Activated CD8-positive, alpha-beta memory T cell treated with anti-CD3 and anti-CD28 coated beads, Interleukin-2, amount 50 U/mL, for 1 hour (primary cell): ENCODE measurements around the gene ARL4D.
"Not testable (repeated sequence)": the region's sequence is repeated elsewhere in the genome, so short reads cannot be mapped to it uniquely, and the experiment has no call there.

Experiments
- DNase-seq: peaks from one replicate; pipeline ENCODE4 v3.0.0-alpha.2; 2020; ENCODE audit errors: extremely low read depth

Gene ARL4D, protein sequence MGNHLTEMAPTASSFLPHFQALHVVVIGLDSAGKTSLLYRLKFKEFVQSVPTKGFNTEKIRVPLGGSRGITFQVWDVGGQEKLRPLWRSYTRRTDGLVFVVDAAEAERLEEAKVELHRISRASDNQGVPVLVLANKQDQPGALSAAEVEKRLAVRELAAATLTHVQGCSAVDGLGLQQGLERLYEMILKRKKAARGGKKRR

DNA sequence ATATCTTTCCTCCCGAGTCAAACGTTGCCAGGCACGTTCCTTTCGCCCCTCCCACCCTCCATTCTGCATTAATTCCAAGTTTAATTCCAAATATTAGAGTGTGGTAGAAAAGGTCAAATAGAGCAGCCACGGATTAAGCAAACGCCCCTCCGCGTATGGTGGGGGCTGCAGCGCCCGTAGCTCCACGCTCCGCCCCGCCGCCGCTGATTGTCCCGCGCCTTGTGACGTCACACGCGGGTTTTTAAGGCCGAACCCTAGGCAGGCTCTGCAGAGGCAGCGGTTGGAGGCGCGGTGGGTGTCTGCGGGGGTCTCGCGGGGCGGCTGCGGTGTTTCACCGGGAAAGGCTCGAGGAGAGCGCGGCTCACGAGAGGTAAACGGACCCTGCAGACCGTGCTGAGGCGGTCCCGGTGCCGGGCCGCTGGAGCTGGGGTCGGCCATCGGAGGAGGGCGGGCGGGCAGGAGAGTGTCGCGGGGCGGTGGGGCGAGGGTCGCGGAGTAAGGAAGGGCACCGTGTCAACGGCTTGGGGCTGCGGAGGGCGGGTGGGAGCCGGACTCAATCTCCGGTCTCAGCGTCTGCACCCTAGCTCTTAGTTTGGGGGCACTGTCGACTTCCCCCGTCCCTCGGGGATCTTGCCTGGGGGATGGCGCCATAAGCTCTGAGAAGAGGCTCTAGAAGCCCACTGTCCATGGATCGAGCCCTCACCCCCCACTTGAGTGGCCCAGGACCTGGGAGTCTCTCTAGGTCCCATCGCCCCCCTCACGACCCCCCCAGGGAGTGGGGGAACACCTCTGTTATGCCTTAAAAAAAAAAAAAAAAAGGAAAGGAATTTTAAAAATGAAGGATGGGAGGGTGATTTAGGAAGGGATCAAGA lies at the start of gene ARL4D:
Gene ARL4D (plus strand): TSS at position 270 of the 872 bp plus-strand sequence. CDS start 740 bp downstream, outside the sequence.
- peak; percentile 57 for DNase-seq

DNA sequence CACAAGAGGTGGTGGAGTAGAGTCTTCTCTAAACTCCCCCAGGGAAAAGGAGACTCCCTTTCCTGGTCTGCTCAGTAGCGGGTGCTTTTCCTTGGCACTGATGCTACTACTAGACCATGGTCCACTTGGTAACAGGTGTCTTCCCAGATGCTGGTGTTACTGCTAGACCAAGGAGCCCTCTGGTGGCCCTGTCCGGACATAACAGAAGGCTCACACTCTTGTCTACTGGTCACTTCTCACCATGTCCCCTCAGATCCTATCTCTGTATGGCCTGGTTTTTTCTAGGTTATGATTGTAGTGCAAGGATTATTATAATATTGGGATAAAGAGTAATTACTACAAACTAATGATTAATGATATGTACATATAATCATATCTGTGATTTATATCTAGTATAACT lies 49.7 kb upstream of the ARL4D start:
- no peak for DNase-seq

DNA sequence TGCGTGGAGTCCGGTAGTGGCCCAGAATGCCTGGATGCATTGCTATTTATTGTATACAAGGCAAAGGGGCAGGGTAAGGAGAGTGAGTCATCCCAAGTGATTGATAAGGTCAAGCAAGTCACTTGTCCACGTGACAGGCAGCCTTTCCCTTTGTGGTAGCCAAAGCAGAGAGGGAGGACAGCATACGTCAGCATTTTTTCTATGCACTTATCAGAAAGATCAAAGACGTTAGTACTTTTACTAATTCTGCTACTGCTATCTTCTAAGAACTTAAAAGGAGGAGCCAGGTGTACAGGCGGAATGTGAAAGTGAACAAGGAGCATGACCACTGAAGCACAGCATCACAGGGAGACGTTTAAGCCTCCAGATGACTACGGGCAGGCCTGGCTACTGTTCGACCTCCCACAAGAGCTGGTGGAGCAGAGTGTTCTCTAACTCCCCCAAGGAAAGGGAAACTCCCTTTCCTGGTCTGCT lies 47.9 kb upstream of the ARL4D start:
- no peak for DNase-seq

DNA sequence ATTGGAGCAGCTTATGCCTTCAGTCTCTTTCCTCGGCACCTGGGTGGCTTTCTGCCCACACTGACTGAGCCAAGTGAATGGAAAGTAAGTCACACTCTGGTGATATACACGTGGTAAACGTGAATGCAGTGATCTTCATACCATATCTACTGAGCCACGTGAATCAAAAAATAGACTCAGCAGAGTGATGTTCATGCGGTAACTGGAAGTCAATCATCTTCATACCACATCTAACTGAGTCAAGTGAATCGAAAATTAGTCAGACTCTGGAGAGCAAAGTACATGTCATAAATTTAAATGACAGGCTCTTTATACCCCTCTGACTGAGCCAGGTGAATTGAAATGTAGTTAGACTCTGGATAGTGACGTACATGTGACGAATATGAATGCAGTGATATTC lies 47.1 kb upstream of the ARL4D start:
- no peak for DNase-seq

DNA sequence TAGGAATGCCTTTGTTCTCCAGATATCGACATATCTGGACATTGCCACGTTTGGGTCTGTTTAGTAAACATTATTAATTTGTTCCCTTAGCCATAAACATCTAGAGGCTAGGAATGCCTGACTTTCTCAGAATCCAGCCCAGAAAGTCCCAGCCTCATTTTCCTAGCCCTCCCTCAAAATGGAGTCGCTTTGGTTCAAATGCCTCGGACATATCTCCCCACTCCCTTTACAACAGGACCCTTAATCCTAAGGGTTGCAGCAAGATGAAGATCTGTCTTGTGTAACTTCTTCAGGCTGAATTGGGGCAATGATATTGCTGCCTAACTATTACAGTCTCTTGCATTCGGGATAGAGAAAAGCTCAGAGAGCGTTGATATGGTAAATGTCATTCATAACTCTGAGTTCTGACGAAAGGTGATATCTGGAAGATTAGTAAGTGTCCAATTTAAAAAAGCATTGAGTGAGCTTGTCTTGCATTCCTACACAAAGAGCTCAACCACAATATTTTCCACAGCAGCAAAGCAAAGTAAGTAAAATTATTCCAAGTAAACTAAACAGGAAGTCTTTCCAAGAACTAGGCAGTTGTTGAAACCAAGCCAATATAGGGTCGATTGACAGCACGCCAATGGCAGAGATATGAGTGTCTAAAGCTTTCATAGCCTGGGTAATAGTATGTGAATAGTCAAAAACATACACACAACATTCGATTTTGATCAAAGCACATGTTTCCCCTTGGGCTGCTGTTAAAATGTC lies 46.0 kb upstream of the ARL4D start:
- no peak for DNase-seq

DNA sequence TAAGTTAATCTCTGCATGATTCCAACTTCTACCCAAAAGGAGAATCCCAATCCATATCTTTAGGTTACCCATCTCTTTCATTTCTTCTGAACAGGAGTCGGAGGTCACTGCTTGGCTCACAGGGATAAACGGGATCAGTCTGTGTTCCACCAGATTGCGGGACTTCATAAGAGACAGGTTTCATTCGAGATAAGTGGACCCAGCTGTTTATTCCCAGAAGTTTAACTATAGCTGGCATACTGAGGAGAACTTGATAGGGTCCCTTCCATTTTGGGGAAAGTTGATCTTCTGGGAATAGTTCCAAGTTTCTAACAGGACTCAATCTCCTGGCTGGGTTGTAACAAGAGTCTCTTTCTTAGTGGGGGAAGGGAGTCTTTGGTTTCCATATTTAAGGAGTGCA lies 45.4 kb upstream of the ARL4D start:
- DNase-seq = no peak

DNA sequence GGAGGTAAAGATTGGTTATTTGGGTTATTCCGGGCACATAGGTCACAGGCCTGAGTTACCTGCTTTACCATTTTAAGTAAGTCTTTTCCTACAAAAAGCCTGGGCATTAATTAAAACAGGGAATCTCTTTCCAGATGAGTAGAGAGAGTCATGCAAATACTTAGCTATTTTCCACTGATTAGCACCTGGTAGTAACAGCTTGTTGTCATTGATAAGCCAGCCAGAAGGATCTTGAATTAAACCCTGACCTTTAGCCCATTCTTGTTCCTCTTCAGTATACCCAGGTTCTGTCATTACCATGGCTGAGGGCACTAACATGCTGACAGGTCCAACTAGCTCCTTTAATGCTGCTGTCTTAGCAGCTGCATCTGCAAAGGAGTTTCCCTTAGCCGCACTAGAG lies 44.4 kb upstream of the ARL4D start:
- no peak for DNase-seq

DNA sequence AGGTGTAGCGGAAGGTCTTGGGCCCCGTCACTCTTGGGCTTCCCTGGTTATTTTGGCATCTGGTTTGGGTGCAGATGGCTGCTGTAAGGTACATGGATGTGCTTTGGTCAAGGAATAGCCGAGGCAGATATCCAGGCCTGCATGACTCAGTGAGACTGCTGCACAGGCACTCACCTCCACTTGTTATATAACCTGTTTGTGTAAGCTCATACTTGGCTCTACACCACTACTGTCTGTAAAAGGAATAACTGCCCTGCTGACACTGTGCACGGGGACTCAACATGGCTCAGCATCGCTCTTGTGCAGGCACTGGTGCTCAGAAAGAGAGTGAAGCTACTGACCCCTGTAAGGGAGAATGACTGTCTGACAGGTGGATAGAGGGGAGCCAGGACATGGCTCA lies 42.3 kb upstream of the ARL4D start:
- DNase-seq = no peak

DNA sequence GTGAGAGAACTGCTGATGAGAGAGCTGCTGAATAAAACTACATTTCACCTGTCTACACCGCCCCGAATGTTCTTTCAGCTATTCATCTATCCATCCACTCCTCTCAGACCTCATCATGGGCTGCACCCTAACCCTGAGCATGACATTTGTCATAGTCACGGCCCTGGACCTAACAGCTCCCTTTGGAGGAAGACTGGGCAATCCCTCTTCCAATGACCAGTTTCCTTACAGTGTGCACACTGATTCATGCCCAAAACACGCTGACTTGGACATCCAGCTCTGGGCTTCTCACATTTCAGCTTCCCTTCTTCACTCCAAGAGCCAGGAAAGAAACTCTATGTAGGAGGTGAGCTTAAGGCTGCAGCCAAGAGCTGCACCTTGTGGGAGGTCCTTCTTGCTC lies 41.8 kb upstream of the ARL4D start:
- no peak for DNase-seq

DNA sequence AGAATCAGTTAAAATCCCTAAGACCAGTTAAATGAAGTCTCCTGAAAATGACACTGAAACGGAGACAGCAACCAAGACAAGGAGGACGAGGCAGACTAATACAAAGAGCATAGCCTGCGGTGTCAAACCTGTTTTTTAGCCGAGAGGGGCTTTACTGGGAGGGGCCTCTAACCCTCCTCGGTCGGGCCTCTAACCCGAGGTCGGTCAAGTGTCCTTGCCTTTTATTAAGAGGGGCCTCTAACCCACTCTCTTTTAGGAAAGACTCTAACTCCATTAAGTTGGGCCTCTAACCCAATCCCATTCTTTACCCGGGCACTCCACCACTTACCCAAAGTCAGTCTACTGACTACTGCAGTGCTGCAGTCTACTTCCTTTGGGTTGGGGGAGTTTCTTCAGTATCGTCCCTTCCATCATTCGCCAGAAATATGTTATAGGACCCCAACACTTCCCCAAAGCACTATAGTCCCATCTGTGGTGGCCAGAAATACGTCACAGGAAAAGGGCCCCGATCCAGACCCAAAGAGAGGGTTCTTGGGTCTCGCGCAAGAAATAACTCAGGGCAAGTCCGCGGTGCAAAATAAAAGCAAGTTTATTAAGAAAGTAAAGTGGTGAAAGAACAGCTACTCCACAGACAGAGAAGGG lies 39.2 kb upstream of the ARL4D start:
- no peak for DNase-seq

DNA sequence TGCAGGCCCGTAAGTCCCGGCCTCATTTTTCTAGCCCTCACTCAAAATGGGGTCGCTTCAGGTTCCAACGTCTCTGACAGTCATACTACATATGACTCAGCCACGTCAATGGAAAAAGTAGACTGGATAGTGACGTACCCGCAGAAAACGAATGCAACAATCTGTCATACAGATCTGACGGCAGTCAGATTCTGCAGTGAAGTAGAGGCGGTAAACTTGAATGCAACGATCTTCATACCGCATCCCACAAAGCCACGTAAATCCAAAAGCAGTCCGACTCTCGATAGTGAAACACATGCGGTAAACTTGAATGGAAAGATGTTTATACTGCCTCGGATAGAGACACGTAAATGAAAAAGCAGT lies 38.4 kb upstream of the ARL4D start:
- DNase-seq = peak; percentile 79

DNA sequence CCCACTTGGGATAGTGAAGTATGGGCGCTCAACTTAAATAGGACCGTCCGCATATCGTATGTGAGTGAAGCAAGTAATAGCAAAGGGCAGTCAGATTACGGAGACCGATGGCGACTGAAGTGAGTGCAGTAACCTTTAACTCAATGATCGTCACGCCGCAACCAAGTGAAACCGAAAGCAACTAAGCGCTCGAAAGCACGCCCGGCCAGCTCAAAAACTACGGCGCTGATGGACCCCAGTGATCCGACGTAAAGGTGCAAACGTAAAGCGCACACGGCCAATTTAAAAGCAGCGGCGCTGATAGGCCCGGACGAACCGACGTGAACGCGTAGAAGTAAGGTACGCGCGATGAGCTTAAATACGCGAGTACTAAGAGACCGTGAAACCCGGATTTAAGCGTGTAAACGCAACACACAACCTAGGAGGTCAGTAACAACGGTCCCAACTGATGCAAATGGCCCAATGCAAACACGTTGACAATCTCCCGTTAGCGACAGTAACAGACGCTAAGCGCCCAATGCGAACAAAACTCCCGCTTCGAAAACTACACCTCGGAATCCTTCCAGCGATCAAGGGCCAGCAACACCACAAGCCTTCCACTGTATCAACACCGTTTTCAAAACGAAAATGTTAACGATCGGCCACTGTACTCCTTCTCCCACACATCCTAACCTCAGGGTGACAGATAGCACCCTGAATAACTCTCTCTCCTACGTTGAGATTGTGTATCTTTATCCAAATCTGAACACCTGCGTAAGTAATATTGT lies 37.9 kb upstream of the ARL4D start:
- peak; percentile 96 for DNase-seq

DNA sequence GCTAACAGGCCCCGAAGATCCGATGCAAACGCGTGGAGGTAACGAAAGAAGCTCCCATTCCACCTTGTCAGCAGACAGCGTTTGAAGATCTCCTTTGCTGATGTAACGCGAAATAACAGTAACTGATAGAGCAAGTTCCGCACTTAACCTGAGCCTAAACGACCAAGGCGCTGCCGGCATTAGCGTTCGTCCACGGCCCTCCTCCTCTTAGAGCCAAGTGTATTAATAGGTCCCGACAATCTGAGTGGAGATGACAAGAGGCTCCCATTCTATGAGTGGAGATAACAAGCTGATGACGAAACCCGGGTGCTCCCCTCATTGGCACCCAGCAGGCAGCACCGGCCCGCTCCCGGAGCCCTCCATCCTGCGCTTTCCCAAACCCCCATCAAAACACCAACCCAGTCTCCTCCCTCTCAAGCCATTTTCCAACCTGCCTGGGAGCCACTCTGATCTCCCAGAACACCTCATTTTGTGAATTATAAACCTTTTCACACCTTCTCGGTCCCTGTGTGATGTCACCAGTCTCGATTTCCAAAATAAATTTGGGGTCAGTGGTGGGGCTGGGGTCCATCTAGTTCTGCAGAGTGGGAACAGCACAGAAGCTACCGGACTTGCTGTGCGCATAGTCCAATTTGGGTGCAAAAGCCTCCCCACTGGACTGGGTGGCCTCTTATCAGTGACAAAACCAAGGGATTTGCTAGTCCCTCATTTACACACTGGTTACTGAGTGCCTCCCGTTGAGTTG lies 35.4 kb upstream of the ARL4D start:
- DNase-seq = no peak

DNA sequence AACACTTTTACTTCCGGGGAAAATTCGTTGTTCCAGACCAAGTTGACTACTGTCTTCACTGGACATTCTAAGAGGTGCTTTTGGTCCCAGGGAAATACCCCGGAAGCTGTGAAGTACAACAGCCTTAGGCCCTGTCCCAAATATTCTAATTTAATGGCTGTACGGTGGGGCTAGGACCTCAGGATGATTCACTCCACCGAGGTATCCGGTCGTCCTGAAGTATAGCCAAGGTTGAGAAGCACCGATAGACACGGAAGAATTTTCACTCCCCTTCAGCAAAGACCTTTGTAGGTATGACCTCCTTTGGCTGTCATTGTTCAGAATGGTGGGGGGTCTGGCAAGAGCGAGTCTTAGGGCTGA lies 34.9 kb upstream of the ARL4D start:
- no peak for DNase-seq

DNA sequence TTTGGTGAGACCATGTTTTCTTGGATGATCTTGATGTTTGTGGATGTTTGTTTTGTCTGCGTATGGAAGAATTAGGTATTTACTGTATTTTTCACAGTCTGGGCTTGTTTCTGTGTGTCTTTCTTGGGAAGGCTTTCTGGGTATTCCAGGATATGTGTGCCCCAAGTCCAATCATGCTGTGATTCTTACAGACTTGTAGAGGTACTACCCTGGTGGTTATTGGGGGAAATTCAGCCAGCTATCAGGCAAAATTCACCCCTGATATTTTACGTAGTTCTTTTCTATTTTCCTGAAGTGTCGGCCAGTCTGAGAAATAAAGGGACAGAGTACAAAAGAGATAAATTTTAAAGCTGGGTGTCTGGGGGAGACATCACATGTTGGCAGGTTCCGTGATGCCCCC lies 33.4 kb upstream of the ARL4D start:
- no peak for DNase-seq

DNA sequence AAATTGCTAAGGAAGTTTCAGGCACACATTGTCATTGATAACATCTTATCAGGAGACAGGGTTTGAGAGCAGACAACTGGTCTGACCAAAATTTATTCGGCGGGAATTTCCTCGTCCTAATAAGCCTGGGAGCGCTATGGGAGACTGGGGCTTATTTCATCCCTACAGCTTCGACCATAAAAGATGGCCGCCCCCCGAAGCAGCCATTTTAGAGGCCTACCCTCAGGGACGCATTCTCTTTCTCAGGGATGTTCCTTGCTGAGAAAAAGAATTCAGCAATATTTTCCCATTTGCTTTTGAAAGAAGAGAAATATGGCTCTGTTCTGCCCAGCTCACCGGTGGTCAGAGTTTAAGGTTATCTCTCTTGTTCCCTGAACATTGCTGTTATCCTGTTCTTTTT lies 32.9 kb upstream of the ARL4D start:
- DNase-seq = not testable (repeated sequence)

DNA sequence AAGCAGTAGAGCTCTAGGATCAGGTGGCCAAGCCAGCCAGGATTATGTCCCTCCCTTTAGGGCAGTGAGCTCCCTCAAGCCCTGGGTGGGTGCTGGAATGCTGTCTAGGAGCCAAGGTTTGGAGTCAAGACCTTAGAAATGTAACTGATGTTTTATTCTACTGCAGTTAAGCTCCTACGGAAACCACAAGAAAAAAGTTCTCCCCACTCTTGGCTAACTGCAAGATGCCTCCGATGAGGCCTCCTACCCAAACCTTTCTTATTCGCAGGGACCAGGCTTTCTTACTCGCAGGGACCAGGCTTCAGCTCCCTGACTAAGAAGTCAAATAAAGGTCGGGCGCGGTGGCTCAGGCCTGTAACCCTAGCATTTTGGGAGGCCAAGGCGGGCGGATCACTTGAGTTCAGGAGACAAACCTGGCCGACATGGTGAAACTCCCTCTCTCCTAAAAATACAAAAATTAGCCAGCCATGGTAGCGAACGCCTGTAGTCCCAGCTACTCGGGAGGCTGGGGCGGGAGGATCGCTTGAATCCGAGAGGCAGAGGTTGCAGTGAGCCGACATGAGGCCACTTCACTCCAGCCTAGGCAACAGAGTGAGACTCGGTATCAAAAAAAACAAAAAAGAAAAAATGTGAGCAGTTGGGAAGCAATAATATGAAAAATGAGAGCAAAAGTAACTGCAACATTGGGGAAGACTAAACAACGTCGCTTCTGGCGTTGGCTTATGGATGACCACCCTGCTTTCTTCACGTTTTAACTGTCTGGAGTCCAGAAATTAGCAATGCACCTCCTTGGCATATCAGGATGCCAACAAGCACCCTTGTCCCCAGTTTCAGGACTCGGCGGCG lies 31.7 kb upstream of the ARL4D start:
- no peak for DNase-seq

DNA sequence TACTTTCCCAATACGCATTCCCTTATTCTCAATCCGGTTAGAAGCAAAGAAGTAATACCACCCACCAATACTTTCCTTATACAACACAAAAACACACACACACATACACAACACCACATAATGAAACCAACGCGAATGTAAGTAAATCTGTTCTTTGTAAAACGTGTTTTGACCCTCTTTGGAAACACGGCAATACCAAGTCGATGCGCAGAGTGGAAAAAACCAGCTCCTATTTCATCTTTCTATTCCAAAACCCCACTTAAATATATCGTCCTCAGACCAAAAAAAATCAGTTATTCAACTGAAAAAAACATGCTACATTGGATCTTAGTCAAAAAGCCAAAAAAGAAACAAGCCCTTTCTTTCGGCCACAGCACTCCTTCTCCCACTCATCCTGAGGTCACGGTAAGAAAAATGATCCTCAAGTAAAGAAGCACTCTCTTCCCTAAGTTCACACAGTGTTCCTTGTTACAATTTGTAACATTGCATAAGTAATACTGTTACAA lies 31.0 kb upstream of the ARL4D start:
- no peak for DNase-seq

DNA sequence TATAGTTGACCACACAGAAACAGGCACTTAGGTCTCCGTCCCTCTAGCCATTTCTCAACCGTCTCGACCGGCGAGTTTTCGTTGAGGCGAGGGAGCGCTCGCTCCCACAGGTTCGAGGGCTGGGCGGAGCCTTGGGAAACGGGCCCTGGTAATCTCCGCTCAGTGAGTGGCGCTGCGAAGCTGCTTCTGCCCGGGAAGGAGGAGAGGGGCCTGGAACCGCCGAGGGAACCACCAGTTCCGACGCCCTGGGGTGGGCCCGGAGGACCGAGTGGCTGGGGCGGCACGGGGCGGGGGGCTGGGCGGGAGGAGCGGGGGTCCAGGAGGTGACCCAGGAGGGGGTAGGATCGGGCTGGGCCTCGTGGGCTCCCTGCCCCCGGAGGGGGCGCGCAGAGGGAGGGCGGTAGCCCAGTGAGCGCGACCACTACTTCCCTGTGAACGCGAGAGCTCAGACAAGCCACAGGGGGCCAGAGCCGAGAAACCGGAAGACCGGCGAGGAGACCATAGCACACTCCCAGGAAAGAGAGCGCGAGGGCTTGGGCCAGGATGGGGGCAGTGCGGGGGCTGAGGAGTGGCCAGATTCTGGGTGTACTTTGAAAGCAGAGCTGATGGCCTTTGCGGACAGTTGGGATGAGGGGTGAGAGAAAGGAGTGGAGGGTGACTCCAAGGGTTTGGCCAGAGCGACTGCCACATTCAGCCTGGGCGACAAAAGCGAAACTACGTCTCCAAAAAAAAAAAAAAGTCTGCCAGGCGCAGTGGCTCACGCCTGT lies 29.9 kb upstream of the ARL4D start:
- no peak for DNase-seq
